Endothelial cell of umbilical vein (primary cell): ENCODE results near the gene RASGRF1. TPM values are rescaled to one million over a fixed set of nuclear protein-coding genes. Genes with fewer than 3 reads are reported as not detected.

Experiments
- BruUV-seq: library from RNA; stranded (reverse); fragments of 400-500 nt; replicated peaks from 2 replicates; lab custom pipeline; 2021; lab: Mats Ljungman, UMichigan
- CTCF ChIA-PET: fragments of 300-600, 350-600 bp; sonication (Branson Sonifier 250); formaldehyde crosslinking; loops from one replicate; lab custom pipeline; 2021; ENCODE audit warnings: antibody characterized with exemption, inconsistent platforms; lab: Charles Lee
- POLR2A ChIA-PET: fragments of 300-600, 350-600 bp; sonication (Branson Sonifier 250); formaldehyde crosslinking; loops from one replicate; lab custom pipeline; 2021; ENCODE audit warnings: antibody characterized with exemption, inconsistent platforms; lab: Charles Lee
- DNase-seq: peaks from one replicate; pipeline ENCODE4 v3.0.0-alpha.2; 2011; ENCODE audit warnings: low read depth, low spot score
- FAIRE-seq: peaks from 2 replicates; lab custom pipeline; 2011; peaks lifted over from hg19 to GRCh38; lab: Jason Lieb, UNC
- H2AFZ ChIP-seq: 2 replicates; pipeline ENCODE4 v1.6.0; 2012; ENCODE audit warnings: low read depth, low read length, control low read depth, inconsistent platforms
- H3K27ac ChIP-seq: 2 replicates; pipeline ENCODE4 v1.5.1; 2011; ENCODE audit warnings: low read depth, mild to moderate bottlenecking, control low read depth, low read length, moderate library complexity; ENCODE audit not compliant: insufficient read depth
- H3K27me3 ChIP-seq, 2 experiments: 2 replicates each; pipeline versions ENCODE4 v1.6.0 to v1.6.1; 2011; ENCODE audit warnings: low read length in 2 of 2, mixed read lengths in 1 of 2; ENCODE audit not compliant: control insufficient read depth in 2 of 2, insufficient read depth in 2 of 2
- H3K36me3 ChIP-seq, 2 experiments: 2 replicates in 1 of 2; 3 replicates in 1 of 2; pipeline ENCODE4 v1.5.1; 2011; ENCODE audit warnings: low read length in 2 of 2, mild to moderate bottlenecking in 1 of 2, moderate library complexity in 1 of 2; ENCODE audit not compliant: control insufficient read depth in 2 of 2, insufficient read depth in 2 of 2; ENCODE audit errors: extremely low read depth in 1 of 2
- H3K4me1 ChIP-seq: 3 replicates; pipeline ENCODE4 v1.5.1; 2011; ENCODE audit warnings: mild to moderate bottlenecking, low read length; ENCODE audit not compliant: control insufficient read depth, insufficient read depth; ENCODE audit errors: extremely low read depth
- H3K4me2 ChIP-seq: 2 replicates; pipeline ENCODE4 v1.6.1; 2011; ENCODE audit warnings: low read length, control low read depth, mixed read lengths; ENCODE audit not compliant: insufficient read depth
- H3K4me3 ChIP-seq, 3 experiments: fragments of 200-600 bp in 1 of 3; sonication (generic), shearing (Covaris generic) in 1 of 3; replicated peaks in 1 of 3; 2 replicates each; pipeline ENCODE4 v1.5.1; 2011 to 2016; ENCODE audit warnings: control low read depth in 3 of 3, low read length in 3 of 3, mild to moderate bottlenecking in 2 of 3, inconsistent platforms in 1 of 3, low read depth in 1 of 3, moderate library complexity in 1 of 3; ENCODE audit not compliant: insufficient read depth in 1 of 3
- H3K79me2 ChIP-seq: 2 replicates; pipeline ENCODE4 v1.6.0; 2012; ENCODE audit warnings: low read length, inconsistent platforms; ENCODE audit not compliant: control insufficient read depth, insufficient read depth
- H3K9ac ChIP-seq: replicated peaks from 2 replicates; pipeline ENCODE3; 2011; ENCODE audit warnings: low read length, control low read depth; ENCODE audit not compliant: insufficient read depth; ENCODE audit errors: extremely low read depth
- H3K9me1 ChIP-seq: replicated peaks from 3 replicates; pipeline ENCODE4 v1.6.0; 2011; ENCODE audit warnings: mild to moderate bottlenecking, low read length; ENCODE audit not compliant: control insufficient read depth, insufficient read depth; ENCODE audit errors: extremely low read depth
- H3K9me3 ChIP-seq: replicated peaks from 2 replicates; pipeline ENCODE4 v1.5.1; 2012; ENCODE audit warnings: low read length, inconsistent platforms; ENCODE audit not compliant: control insufficient read depth, insufficient read depth
- H4K20me1 ChIP-seq: replicated peaks from 2 replicates; pipeline ENCODE3; 2011; ENCODE audit warnings: mild to moderate bottlenecking, low read length; ENCODE audit not compliant: control insufficient read depth, insufficient read depth; ENCODE audit errors: extremely low read depth
- CTCF ChIP-seq, 2 donors: IDR thresholded peaks; 1 replicate in 1 of 2; 2 replicates in 1 of 2; pipeline ENCODE4 v1.5.1; 2011; ENCODE audit warnings: low read length in 2 of 2, mild to moderate bottlenecking in 2 of 2, moderate library complexity in 2 of 2, control low read depth in 1 of 2, inconsistent platforms in 1 of 2, low read depth in 1 of 2; ENCODE audit not compliant: insufficient read depth in 1 of 2; ENCODE audit errors: extremely low read depth in 1 of 2
- EZH2 ChIP-seq: IDR thresholded peaks from 2 replicates; pipeline ENCODE4 v1.6.1; 2012; ENCODE audit warnings: borderline replicate concordance, low read depth, mild to moderate bottlenecking, moderate library complexity, low read length, inconsistent platforms; ENCODE audit not compliant: severe bottlenecking
- FOS ChIP-seq: IDR thresholded peaks from 2 replicates; pipeline ENCODE4 v1.6.1; 2011; ENCODE audit warnings: mild to moderate bottlenecking, low read length, moderate library complexity, borderline replicate concordance; ENCODE audit not compliant: insufficient read depth
- GATA2 ChIP-seq: IDR thresholded peaks from 2 replicates; pipeline ENCODE4 v1.7.0; 2011; ENCODE audit warnings: low read depth, mild to moderate bottlenecking, moderate library complexity, mixed read lengths, low read length; ENCODE audit not compliant: insufficient read length, insufficient read depth
- JUN ChIP-seq: IDR thresholded peaks from 2 replicates; pipeline ENCODE4 v1.6.1; 2011; ENCODE audit warnings: borderline replicate concordance, low read depth; ENCODE audit not compliant: insufficient read length, insufficient read depth
- MAX ChIP-seq: IDR thresholded peaks from 2 replicates; pipeline ENCODE4 v1.6.1; 2011; ENCODE audit not compliant: insufficient read depth, insufficient read length
- MYC ChIP-seq: IDR thresholded peaks from one replicate; pipeline ENCODE4 v1.6.1; 2011; ENCODE audit warnings: mild to moderate bottlenecking, low read depth, low read length
- POLR2A ChIP-seq: IDR thresholded peaks from 2 replicates; pipeline ENCODE4 v1.6.1; 2012; ENCODE audit warnings: low read depth, mild to moderate bottlenecking, control low read depth, low read length
- POLR2AphosphoS5 ChIP-seq: IDR thresholded peaks from 2 replicates; pipeline ENCODE4 v1.6.1; 2012; ENCODE audit warnings: low read depth, mild to moderate bottlenecking, control low read depth, low read length, moderate library complexity; ENCODE audit not compliant: insufficient read depth
- dilution Hi-C: fragments of 300-500 bp; cut with MboI; formaldehyde crosslinking; loops from one replicate; pipeline ENCODE4 v1.15.0; 2019; ENCODE audit warnings: low sequenced_read_pairs; ENCODE audit not compliant: extremely low pct_ligation_motif_present
- intact Hi-C: fragments of 100-400 bp; cut with micrococcal nuclease; formaldehyde crosslinking; loops from one replicate; pipeline ENCODE4 v1.10.0; 2022
- polyA plus RNA-seq, 4 experiments: library from polyadenylated mRNA; depleted of rRNA in 3 of 4; stranded (reverse) in 3 of 4; unstranded in 1 of 4; fragments of >200 nt; gene quantifications; 2 replicates each; pipeline versions ENCODE4 v1.2.1 to v1.2.3, GENCODE V29; 2011 to 2012; ENCODE audit warnings: missing spikeins in 1 of 4
- total RNA-seq: library from RNA; stranded (reverse); gene quantifications from 2 replicates; pipeline ENCODE4 v1.2.3, GENCODE V29; 2021

RASGRF1 gene
- total and polyA plus RNA-seq, 2 donors (not counting 3 experiments of a cell fraction or from before 2014, with no cell fraction given) = 0.04 TPM; not detected in 1

DNA sequence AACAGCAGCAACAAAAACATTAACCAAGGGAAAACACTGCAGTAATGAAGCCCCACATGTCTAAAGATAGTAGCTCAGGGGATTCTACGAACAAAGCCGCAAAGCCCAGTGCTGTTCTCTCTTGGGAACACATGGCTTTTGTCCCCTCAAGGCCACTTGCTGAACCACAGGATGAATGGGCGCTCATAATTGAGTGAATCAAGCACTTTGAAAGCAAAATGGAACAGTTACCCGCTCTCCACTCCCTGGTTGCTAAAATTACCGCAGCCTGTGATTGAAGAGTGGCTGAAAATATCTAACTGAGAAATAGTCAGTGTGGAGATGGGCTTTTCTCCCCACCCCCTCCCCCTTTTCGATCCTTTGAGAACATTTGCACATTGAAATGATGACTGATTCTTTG, 39.6 kb downstream of the RASGRF1 start:
- Histone ChIP-seq H3K27me3 (no peaks in the 10 kb centered on the region), H3K9me1 (no peaks in the 10 kb centered on the region), H2AFZ (no peak overlapping the region), H3K4me1 (no peaks in the 10 kb centered on the region), H3K36me3 (no peaks in the 10 kb centered on the region), H3K9me3 (no peaks in the 10 kb centered on the region), H3K4me2 (no peak overlapping the region), H4K20me1 (no peaks in the 10 kb centered on the region), H3K4me3 (no peak overlapping the region), H3K9ac (no peak overlapping the region), H3K27ac (no peak overlapping the region), H3K79me2 (no peaks in the 10 kb centered on the region)
- DNase-seq = no peak
- ChIA-PET CTCF (no interaction called here), POLR2A (no interaction called here)
- intact Hi-C loops = no loop called here
- dilution Hi-C loops = no loop called here
- FAIRE-seq = no peak
- BruUV-seq = no TSS peak
- TF ChIP-seq JUN = no peak
- no peak for TF ChIP-seq FOS
- no peak for TF ChIP-seq MAX
- no peak for TF ChIP-seq GATA2
- no peak for TF ChIP-seq POLR2AphosphoS5
- no peak for TF ChIP-seq MYC
- TF ChIP-seq POLR2A = no peak
- no peak for TF ChIP-seq CTCF (IDR thresholded peaks at IDR 0.05; ENCODE audit: extremely low read depth in 1 of 2, insufficient read depth in 1 of 2, low read depth in 1 of 2, low read length in 2 of 2)
- no peak for TF ChIP-seq EZH2
